Kidney glomerular epithelial cell (primary cell): ENCODE measurements around the gene ATXN10.

ENCODE experiments used
- DNase-seq: peaks from one replicate; lab custom pipeline; 2025; lab: John Stamatoyannopoulos, UW

The ATXN10 gene

GRCh38 chr22:45857519-45857918 is 185.9 kb downstream of the ATXN10 start:
- no peak for DNase-seq

- no peak for DNase-seq
Measured at GRCh38 chr22:45859231-45860161, 187.9 kb downstream of the ATXN10 start.

- DNase-seq, result no peak
Measured at GRCh38 chr22:45860201-45860600, 188.6 kb downstream of the ATXN10 start.

- no peak for DNase-seq
Measured at GRCh38 chr22:45861259-45861658, 189.6 kb downstream of the ATXN10 start.

- peak; percentile 41 for DNase-seq
Measured at GRCh38 chr22:45863981-45864751, 192.5 kb downstream of the ATXN10 start.

- DNase-seq, result no peak
Measured at GRCh38 chr22:45864959-45865476, 193.4 kb downstream of the ATXN10 start.

GRCh38 chr22:45865561-45866125 is 194.0 kb downstream of the ATXN10 start:
- DNase-seq, result no peak

GRCh38 chr22:45866126-45866645 is 194.6 kb downstream of the ATXN10 start:
- DNase-seq, result no peak

- DNase-seq, result no peak
Measured at GRCh38 chr22:45866646-45867117, 195.0 kb downstream of the ATXN10 start.

- DNase-seq, result peak; percentile 11
Measured at GRCh38 chr22:45867118-45867905, 195.7 kb downstream of the ATXN10 start.

- DNase-seq, result no peak
Measured at GRCh38 chr22:45867906-45868555, 196.4 kb downstream of the ATXN10 start.

- no peak for DNase-seq
Measured at GRCh38 chr22:45868571-45869339, 197.1 kb downstream of the ATXN10 start.

- no peak for DNase-seq
Measured at GRCh38 chr22:45869340-45869847, 197.8 kb downstream of the ATXN10 start.

- no peak for DNase-seq
Measured at GRCh38 chr22:45870011-45870410, 198.4 kb downstream of the ATXN10 start.

- no peak for DNase-seq
Measured at GRCh38 chr22:45871721-45872120, 200.1 kb downstream of the ATXN10 start.

- no peak for DNase-seq
Measured at GRCh38 chr22:45872659-45873263, 201.1 kb downstream of the ATXN10 start.

- DNase-seq, result no peak
Measured at GRCh38 chr22:45876136-45877035, 204.8 kb downstream of the ATXN10 start.

- DNase-seq, result no peak
Measured at GRCh38 chr22:45877036-45877380, 205.4 kb downstream of the ATXN10 start.
